ENCODE results near the gene TRIP11.

TRIP11 gene

GRCh38 chr14:92041203-92041602 is 1.3 kb upstream of the TRIP11 start:
- peak overlapping the region; percentile 77 for H3K4me3 ChIP-seq (ENCODE audit: low read depth, low read length)
- no peak for DNase-seq (ENCODE audit: low read depth)
- TF ChIP-seq POLR2A (IDR thresholded peaks at IDR 0.05; ENCODE audit: extremely low read depth, insufficient read length), result no peak
- TF ChIP-seq, protein P1, sequence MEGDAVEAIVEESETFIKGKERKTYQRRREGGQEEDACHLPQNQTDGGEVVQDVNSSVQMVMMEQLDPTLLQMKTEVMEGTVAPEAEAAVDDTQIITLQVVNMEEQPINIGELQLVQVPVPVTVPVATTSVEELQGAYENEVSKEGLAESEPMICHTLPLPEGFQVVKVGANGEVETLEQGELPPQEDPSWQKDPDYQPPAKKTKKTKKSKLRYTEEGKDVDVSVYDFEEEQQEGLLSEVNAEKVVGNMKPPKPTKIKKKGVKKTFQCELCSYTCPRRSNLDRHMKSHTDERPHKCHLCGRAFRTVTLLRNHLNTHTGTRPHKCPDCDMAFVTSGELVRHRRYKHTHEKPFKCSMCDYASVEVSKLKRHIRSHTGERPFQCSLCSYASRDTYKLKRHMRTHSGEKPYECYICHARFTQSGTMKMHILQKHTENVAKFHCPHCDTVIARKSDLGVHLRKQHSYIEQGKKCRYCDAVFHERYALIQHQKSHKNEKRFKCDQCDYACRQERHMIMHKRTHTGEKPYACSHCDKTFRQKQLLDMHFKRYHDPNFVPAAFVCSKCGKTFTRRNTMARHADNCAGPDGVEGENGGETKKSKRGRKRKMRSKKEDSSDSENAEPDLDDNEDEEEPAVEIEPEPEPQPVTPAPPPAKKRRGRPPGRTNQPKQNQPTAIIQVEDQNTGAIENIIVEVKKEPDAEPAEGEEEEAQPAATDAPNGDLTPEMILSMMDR (IDR thresholded peaks at IDR 0.05; ENCODE audit: low read depth, low read length), result no peak
- TF ChIP-seq MAX (IDR thresholded peaks at IDR 0.05; ENCODE audit: low read depth, low read length), result no peak
- no peak for TF ChIP-seq MYC (IDR thresholded peaks at IDR 0.05; ENCODE audit: low read depth, low read length)

- TF ChIP-seq, protein P1 (IDR thresholded peaks at IDR 0.05; ENCODE audit: low read depth, low read length), result no peak
- no peak for TF ChIP-seq POLR2A (IDR thresholded peaks at IDR 0.05; ENCODE audit: extremely low read depth, insufficient read length)
- 0 out of 2 replicates have a peak, but pooled peaks have one; percentile 37 for TF ChIP-seq MAX (IDR thresholded peaks at IDR 0.05; ENCODE audit: low read depth, low read length)
- peak; percentile 1; the same call in 1 of the 2 replicates for TF ChIP-seq MYC (IDR thresholded peaks at IDR 0.05; ENCODE audit: low read depth, low read length)
- DNase-seq (ENCODE audit: low read depth), result peak; percentile 59
- H3K4me3 ChIP-seq (ENCODE audit: low read depth, low read length), result peak overlapping the region; percentile 77
Measured at GRCh38 chr14:92040431-92041051, 682 bp upstream of the TRIP11 start.

DNA sequence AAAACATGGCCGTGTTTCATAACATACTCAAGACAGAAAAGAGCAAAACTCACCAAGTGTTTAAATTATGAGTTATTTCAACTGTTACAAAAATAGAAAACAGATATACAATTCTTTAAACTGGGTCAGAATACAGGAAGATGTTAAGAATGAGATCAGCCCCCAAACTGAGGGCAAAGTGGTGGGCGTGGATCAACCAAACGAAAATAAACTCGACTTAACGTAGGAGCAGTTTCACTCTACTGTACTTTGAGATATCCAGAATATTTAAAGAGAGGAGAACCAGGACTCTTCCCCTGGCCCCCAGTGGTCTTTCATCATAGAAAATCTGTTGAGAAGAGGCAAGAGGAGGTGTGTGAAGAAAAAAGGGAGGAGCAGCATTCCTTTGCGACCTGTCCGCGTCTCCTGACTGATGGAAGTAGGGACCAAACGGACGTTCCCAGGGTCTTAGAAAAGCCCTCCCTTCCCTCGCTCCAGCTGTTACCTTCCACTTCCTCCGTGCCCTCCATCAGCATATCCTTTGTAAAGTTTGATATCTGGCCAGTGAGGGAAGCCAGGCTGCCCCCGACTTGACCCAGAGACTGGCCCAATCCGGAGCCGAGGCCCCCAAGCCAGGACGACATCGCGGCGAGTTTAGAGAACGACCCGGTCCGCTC is 668 bp downstream of the TRIP11 start:
- DNase-seq (ENCODE audit: low read depth), result peak; percentile 62
- no peak for TF ChIP-seq POLR2A (IDR thresholded peaks at IDR 0.05; ENCODE audit: extremely low read depth, insufficient read length)
- TF ChIP-seq, protein P1 (IDR thresholded peaks at IDR 0.05; ENCODE audit: low read depth, low read length), result no peak
- H3K4me3 ChIP-seq (ENCODE audit: low read depth, low read length), result peak overlapping the region; percentile 77

- no peak for DNase-seq (ENCODE audit: low read depth)
- H3K4me3 ChIP-seq (ENCODE audit: low read depth, low read length), result peak overlapping the region; percentile 77
- TF ChIP-seq, protein P1 (IDR thresholded peaks at IDR 0.05; ENCODE audit: low read depth, low read length), result no peak
- TF ChIP-seq MAX (IDR thresholded peaks at IDR 0.05; ENCODE audit: low read depth, low read length), result no peak
- no peak for TF ChIP-seq POLR2A (IDR thresholded peaks at IDR 0.05; ENCODE audit: extremely low read depth, insufficient read length)
- TF ChIP-seq MYC (IDR thresholded peaks at IDR 0.05; ENCODE audit: low read depth, low read length), result no peak
Measured at GRCh38 chr14:92037989-92038388, 1.9 kb downstream of the TRIP11 start.

DNA sequence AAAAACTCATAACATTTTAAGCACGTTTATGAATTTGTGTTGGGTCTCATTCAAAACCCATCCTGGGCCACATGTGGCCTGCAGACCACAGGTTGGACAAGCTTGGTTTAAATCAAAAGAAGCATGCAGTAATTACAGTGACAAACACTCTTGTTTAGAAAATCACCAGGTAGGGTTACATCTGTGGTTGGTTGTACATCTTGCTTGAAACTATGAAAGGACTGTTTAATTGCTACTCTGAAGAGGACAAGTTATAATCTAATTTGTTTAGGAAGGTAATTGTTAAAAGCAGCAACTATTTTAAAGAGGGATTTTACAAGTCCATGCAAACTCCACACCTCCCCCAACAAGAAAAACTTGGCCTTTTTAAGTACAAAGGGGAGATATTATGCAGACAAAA is 4.0 kb downstream of the TRIP11 start:
- H3K4me3 ChIP-seq (ENCODE audit: low read depth, low read length), result peak overlapping the region; percentile 25
- DNase-seq (ENCODE audit: low read depth), result no peak
- no peak for TF ChIP-seq MAX (IDR thresholded peaks at IDR 0.05; ENCODE audit: low read depth, low read length)
- TF ChIP-seq, protein P1 (IDR thresholded peaks at IDR 0.05; ENCODE audit: low read depth, low read length), result no peak
